GM18507 (cell line): ENCODE measurements around the gene IGF2R.
"Not testable (repeated sequence)": the region's sequence is repeated elsewhere in the genome, so short reads cannot be mapped to it uniquely, and the experiment has no call there.

Source experiments
- DNase-seq: peaks from one replicate; pipeline ENCODE4 v3.0.0; 2011; ENCODE audit warnings: low read depth; ENCODE audit not compliant: insufficient read length; ENCODE audit errors: extremely low spot score
- FAIRE-seq: peaks from 2 replicates; lab custom pipeline; 2011; peaks lifted over from hg19 to GRCh38; lab: Jason Lieb, UNC

IGF2R gene

DNA sequence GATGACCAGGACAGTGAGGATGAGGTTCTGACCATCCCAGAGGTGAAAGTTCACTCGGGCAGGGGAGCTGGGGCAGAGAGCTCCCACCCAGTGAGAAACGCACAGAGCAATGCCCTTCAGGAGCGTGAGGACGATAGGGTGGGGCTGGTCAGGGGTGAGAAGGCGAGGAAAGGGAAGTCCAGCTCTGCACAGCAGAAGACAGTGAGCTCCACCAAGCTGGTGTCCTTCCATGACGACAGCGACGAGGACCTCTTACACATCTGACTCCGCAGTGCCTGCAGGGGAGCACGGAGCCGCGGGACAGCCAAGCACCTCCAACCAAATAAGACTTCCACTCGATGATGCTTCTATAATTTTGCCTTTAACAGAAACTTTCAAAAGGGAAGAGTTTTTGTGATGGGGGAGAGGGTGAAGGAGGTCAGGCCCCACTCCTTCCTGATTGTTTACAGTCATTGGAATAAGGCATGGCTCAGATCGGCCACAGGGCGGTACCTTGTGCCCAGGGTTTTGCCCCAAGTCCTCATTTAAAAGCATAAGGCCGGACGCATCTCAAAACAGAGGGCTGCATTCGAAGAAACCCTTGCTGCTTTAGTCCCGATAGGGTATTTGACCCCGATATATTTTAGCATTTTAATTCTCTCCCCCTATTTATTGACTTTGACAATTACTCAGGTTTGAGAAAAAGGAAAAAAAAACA lies 136.1 kb downstream of the IGF2R start:
- DNase-seq (no peak), FAIRE-seq (no peak)

DNA sequence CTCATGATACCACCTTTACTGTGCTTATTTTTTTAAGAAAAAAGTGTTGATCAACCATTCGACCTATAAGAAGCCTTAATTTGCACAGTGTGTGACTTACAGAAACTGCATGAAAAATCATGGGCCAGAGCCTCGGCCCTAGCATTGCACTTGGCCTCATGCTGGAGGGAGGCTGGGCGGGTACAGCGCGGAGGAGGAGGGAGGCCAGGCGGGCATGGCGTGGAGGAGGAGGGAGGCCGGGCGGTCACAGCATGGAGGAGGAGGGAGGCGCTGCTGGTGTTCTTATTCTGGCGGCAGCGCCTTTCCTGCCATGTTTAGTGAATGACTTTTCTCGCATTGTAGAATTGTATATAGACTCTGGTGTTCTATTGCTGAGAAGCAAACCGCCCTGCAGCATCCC lies 137.1 kb downstream of the IGF2R start:
- no peak for DNase-seq
- no peak for FAIRE-seq

DNA sequence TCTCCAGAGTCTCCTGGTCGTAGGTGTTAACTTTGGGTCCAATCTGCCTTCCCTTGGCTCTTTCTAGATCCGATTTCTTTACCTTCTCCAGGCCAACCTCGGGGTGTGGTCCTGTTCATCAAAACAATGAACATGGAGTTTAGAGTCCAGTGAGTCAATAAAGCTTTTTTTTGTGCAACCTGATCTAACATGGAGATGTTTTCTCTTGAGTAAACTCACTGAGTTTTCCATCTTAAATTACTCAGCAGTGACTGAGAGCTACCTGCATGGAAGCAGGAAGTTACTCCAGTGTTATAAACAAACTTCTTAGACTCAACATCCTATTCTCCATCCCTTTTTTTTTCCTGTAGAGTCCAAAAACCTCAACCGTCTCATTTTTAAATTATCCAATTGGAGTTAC lies 137.8 kb downstream of the IGF2R start:
- DNase-seq = no peak
- FAIRE-seq = no peak

DNA sequence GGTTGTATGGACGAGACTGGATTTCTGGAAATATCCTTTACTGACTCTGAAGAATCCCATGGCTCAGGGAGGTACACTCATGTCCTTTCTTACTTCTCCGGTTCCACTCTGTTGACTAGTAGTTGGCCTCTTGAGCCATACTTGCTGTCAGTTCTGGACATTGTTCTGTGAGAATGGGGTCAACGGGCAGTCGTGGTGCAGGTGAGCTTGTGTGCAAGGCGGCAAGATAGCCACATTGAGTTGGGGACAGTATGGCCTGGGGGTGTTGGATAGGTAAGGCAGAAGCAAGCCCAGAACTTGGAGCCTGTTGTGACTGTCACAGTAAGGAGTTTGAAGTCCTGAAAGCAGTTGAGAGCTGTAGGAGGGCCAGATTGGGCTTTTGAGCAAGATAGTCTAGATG lies 139.2 kb downstream of the IGF2R start:
- no peak for FAIRE-seq
- DNase-seq = no peak

DNA sequence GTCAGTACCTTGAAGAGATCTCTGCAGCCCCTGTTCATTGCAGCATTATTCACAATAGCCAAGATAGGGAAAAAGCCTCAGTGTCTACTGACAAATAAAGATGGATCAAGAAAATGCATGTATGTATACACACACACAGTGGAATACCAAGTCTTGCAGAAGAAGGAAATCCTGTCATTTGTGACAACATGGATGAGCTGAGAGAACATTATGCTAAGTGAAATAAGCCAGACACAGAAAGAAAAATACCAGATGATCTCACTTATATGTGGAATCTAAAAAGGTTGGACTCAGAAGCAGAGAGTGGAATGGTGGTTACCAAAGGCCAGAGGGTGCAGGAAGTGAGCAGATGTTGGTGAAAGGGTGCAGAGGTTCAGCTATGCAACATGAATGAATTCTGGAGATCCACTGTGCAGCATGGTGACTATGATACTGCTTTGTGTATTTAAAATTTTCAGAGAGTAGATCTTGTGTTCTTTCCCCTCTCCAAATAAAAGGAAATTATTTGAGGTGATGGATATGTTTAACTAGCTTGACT lies 141.8 kb downstream of the IGF2R start:
- DNase-seq = no peak

DNA sequence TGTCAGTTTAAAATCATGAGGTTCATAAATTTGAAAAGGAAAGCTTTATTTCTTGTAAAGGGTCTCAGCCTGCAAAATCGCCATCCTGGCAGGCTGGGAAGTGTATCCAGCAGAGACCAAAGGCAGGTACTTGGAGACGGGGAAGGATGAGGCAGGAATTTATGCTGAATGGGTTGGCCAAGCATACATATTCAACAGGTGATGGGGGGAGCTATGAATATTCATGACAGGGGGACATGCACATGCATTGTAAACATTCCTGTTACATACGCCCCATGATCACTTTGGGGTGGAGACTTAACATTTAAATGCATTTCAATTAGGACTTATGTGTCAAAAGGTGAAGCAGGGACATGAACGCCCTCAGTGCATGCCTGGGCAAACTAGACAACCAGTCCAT lies 142.9 kb downstream of the IGF2R start:
- no peak for FAIRE-seq
- no peak for DNase-seq

More for the DNA sequence above, 141.8 kb downstream of the IGF2R start:
- no peak for FAIRE-seq

DNA sequence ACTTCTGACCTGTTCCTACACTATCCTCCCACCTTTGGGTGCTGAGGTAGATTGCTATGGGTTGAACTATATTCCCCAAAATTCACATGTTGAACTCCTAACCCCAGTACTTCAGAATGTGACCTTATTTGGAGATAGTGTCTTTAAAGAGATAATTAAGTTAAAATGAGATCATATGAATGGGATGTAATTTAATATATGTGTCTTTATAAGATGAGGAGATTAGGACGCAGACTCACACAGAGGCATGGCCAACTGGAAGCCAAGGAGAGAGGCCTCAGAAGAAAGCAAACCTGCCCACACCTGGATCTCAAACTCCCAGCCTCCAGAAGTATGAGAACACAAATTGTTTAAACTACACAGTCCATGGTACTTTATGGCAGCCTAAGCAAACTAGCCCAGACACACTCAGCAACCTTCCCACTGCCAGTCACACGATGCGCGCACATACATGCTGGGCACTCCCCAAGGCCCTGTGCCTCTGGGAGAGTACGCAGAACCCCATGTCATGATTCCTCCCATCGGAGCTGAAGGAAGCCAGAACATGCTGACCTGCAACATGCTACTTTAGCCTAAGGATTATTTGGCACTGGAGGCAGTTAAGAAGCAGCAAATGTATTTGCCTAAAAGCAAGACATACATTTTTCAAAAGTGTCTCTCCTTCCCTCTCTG lies 143.9 kb downstream of the IGF2R start:
- no peak for FAIRE-seq
- DNase-seq = no peak

DNA sequence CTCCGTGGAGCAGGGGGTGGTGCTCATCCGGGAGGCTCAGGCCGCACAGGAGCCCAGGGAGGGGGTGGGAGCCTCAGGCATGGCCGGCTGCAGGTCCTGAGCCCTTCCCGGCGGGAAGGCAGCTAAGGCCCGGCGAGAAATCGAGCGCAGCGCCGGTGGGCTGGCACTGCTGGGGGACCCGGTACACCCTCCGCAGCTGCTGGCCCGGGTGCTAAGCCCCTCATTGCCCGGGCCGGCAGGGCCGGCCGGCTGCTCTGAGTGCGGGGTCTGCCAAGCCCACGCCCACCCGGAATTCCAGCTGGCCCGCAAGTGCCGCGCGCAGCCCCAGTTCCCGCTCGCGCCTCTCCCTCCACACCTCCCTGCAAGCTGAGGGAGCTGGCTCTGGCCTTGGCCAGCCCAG lies 145.7 kb downstream of the IGF2R start:
- DNase-seq, FAIRE-seq: not testable (repeated sequence)

DNA sequence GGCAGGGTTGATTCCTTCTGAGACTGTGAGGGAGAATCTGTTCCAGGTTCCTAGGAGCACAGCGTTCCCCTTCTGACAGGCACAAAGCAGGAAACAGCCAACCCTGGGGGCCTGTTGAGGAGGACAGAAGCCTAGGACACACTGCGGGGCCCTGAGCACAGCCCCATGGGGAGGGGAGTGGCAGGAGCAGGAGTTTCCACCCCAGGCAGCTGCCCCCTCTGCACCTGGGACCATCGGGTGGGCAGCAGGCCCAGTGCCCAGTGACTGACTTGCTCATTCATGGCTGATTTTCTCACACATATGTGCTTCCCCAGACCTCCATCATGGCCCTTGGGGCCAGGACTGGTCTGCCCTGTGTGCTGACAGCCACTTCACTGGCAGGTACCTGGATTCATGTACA lies 146.5 kb downstream of the IGF2R start:
- DNase-seq = no peak

DNA sequence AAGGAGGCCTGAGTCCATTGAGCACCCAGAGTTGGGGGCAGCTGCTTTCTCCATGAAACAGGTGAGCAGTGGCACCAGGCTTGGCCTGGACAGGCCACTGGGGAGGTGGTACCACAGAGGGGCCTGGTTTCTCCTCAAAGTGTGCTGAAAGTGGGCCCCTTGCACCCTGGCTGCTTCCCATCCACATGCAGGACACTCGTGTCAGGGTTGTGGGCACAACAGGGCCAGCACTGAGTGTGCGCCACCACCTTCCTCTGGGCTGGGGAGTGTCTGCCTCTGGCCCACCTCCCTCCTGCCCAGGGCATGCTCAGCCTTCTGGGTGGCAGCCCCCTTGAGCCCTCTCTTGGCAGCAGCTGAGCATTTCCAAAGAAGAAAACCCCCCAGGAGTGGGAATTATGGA lies 147.5 kb downstream of the IGF2R start:
- DNase-seq (no peak), FAIRE-seq (no peak)

More for the DNA sequence above, 146.5 kb downstream of the IGF2R start:
- FAIRE-seq = no peak

DNA sequence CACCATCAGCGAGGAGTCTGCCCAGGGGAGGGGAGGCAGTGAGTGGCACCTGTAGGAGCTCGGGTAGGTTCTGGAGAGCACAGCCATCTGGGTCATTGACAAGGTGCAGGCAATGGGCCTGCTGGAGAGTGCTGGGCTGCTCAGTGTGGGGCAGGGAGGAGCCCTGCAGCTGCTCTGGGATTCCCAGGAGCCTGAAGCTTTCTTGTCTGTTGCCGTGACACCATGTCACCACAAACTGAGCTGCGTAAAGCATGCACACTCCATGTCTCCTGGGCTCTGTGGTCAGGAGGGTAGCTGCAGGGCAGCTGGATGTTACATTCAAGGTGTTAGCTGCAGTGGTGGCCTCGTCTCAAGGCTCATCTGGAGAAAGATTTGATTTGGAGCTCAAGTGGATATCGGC lies 148.3 kb downstream of the IGF2R start:
- FAIRE-seq (no peak), DNase-seq (no peak)

DNA sequence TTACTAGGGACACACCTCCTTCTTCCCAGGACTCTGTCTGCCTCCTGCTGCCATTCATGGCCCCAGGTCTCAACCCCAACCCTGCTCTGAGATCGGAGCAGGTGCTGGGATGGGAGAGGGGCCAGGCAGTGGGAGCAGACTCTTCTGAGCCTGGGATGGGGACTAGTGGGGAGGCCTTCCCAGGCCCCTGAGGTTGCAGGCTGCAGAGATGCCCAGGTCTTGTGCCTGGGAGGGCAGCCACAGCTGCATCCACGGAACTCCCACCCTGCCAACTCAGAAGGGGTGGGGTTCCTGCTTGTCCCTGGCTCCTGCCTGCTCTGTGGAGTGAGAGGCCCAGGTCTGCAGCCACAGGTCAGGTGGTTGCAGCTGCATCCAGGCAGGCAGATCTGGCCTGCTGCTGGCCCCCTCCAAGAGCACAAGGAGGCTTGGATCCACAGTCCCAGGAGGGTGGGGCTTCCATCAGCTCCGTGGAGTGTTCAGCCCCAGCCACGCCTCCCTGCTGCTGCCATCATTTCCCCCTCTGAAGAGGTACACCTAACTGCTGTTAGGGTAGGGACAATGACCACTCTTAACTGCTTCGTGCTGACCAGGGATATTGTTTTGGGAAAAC lies 149.8 kb downstream of the IGF2R start:
- DNase-seq = no peak
- FAIRE-seq = no peak

DNA sequence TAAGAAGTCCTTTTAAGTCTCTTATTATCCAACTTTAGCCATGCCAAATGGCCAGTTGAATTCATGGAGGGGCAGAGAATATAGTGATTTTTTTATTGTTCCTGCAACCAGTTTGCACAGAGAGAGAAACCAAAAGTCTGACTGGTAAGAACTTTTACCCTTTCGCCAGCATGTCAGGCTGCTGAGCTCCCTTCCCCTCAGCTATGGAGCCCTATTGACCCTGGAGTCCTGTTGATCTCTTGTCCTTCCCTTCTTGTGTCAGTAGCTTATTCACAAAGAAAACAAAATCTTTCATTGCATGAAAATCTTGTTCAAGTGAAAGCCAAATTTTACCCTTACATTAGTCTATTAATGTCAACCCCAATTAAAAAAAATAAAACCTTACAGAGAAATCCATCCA lies 151.2 kb downstream of the IGF2R start:
- DNase-seq (no peak), FAIRE-seq (no peak)

DNA sequence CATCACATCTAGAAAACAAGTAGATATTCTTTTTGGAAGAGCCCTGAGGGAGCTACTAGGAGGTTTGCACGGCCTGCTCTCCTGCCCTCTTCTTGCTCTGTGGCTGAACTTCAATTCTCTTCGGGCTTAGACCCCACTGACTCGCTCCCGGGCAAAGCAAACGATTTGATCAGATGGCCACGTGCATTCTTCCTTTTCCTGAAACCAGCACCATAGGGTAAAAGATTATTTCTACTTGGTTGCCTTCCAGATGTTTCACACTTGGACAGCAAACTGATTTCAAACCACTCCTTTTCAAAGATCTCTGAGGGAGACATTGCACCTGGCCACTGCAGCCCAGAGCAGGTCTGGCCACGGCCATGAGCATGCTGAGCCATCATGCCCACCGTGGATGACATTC lies 152.7 kb downstream of the IGF2R start, which contains the start of gene SLC22A1:
SLC22A1 (plus strand) TSS at position 258 of the 400 bp plus-strand sequence; CDS start at position 379, 121 bp downstream.
- FAIRE-seq (no peak), DNase-seq (no peak)

DNA sequence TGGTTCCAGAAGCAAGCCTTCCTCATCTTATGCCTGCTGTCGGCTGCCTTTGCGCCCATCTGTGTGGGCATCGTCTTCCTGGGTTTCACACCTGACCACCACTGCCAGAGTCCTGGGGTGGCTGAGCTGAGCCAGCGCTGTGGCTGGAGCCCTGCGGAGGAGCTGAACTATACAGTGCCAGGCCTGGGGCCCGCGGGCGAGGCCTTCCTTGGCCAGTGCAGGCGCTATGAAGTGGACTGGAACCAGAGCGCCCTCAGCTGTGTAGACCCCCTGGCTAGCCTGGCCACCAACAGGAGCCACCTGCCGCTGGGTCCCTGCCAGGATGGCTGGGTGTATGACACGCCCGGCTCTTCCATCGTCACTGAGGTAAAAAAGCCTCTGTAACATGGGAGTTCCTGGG lies 153.1 kb downstream of the IGF2R start:
- DNase-seq = no peak
- no peak for FAIRE-seq

DNA sequence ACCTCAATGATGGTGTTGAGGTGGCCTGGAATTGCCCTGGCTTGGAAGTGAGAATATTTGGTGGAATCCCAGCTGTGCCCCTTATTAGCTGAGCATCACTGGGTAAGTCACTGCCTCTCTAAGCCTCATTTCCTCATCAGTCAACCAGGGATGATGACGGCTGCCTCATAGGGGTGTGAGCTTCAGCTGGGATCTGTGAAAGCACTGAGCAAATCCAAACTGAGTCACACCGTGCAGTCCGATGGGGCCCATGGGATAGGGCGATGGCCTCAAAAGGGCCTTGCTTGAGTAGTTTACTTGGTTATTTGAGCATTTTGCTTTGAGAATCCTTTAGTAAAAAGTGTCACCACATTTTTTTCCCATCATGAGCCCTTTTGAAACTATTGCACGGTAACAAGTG lies 153.9 kb downstream of the IGF2R start:
- no peak for FAIRE-seq

DNA sequence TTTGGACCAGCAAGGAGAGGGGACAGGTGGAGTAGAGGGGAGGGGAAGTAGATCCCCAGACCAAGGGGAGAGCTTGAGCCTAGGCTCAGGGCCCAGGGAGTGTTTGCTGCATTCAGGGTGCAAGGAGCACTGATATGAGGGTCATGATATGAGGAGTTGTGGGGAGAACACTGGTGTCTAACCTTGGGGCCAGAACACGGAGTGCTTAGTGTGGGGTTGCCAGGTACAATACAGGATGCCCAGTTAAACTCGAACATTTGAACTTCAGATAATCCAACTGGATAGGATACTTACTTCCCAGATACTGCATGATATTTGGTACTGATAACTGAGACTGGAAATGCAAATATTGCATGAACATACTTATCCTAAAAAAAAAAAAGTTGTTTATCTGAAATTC lies 155.1 kb downstream of the IGF2R start:
- FAIRE-seq = no peak

More for the DNA sequence above, 153.9 kb downstream of the IGF2R start:
- no peak for DNase-seq

DNA sequence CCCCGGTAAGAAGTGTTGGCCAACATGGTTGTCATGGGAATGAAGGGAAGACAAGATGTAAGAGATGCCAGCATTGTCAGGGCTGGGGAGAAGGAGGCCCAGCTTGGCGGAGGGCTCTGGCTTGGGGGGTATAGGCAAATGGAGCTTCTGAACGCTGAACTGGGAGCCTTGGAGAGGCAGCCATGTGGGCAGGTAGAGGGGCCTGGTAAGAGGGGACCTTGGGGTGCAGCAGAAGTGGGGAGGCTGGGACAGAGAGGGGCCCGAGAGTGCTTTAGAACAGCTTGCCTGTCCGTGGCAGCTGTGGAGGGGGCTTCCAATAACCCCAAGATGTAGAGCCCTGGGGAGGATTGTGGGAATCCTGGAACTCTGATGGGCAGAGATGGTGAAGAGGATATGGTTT lies 155.7 kb downstream of the IGF2R start:
- no peak for FAIRE-seq
- DNase-seq = no peak

More for the DNA sequence above, 155.1 kb downstream of the IGF2R start:
- no peak for DNase-seq

DNA sequence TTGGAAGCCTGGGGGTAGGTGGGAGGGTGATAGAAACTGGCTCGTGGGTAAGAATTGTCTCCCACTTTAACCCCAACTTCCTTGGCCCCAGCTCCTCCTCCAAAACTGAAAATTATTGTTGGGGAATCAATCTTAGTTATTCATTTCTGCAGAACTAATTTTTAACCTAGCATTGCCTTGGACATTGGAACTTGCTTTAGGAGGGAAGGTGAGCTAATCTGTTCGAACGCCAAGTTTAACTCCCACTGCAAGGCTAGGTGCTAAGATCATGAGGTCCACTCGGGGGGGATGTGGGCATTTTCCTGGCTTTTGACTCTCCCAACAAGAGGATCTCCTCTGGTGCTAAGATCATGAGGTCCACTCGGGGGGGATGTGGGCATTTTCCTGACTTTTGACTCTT lies 156.2 kb downstream of the IGF2R start:
- FAIRE-seq, DNase-seq: not testable (repeated sequence)

DNA sequence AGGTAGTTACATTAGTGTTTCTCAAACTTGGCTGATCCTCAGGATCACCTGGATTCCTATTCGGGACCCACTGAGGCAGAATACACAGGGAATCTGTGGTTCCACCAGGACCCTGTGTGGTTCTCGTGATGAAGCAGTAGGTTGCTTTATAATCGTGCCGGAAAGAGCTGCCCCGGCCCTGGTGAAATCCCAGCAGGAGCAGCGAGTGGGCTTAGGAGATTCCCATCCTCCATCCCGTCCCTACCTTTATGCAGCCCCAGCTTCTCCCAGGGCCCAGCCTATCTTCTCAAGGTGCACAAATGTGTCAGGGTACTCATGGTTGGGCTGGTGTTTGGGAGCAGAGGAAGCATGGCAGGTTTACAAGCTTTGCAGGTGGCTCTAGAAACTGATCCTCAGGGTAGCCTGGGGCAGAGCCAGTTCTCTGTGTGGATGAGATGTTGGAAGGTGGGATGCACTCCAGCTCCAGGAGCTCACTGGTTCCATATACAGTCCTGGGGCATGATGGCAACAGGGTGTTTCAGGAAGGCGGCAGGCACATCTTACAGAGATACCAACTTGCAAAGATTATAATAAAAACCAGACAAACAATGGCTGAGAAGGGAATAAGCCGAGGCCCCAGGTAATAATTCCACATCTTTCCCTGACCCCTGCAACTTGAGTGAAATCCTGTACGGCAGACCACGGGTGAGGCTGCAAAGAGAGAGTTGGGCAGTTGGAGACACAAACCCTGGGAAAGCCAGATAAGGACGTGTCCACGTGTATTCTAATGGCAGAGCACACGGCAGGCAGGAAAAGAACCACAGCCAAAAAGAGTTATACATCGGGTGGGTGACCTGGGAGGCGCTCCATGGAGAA lies 158.6 kb downstream of the IGF2R start:
- DNase-seq = no peak
- FAIRE-seq = no peak
